Activated T-helper 2 cell treated with anti-CD3 and anti-CD28 coated beads, Interferon-gamma antibody, Interleukin-2, Interleukin-4, amounts not matched to agents 10 μg/mL and 5 μg/mL and 100 μg/mL, durations not matched to agents 14 hours and 24 hours and 36 hours (primary cell): ENCODE measurements around the gene SLC39A6. TPM values are rescaled to one million over a fixed set of nuclear protein-coding genes. Genes with fewer than 3 reads are reported as not detected.
"Not testable (repeated sequence)": the region's sequence is repeated elsewhere in the genome, so short reads cannot be mapped to it uniquely, and the experiment has no call there.

Experiments used
- DNase-seq: peaks from one replicate; pipeline ENCODE4 v3.0.0; 2021; ENCODE audit warnings: low spot score
- H3K27ac Mint-ChIP-seq: one replicate; pipeline ENCODE4 v1.8.0; 2021; ENCODE audit warnings: mixed read lengths
- H3K27me3 Mint-ChIP-seq: one replicate; pipeline ENCODE4 v1.8.0; 2021; ENCODE audit warnings: low read depth, mixed read lengths
- H3K36me3 Mint-ChIP-seq: one replicate; pipeline ENCODE4 v1.8.0; 2021; ENCODE audit warnings: low read depth, mixed read lengths
- H3K4me1 Mint-ChIP-seq: one replicate; pipeline ENCODE4 v1.8.0; 2021; ENCODE audit warnings: low read depth, mixed read lengths
- H3K4me3 Mint-ChIP-seq: one replicate; pipeline ENCODE4 v1.8.0; 2021; ENCODE audit warnings: low read depth, mild to moderate bottlenecking, moderate library complexity, mixed read lengths
- H3K9me3 Mint-ChIP-seq: one replicate; pipeline ENCODE4 v1.8.0; 2021; ENCODE audit warnings: mixed read lengths
- intact Hi-C: fragments of 100-400 bp; cut with micrococcal nuclease; formaldehyde crosslinking; loops from one replicate; pipeline ENCODE4 v1.15.1; 2023
- total RNA-seq: library from RNA; stranded (reverse); gene quantifications from 2 replicates; pipeline ENCODE4 v1.2.3, GENCODE V29; 2022

The SLC39A6 gene
- total RNA-seq, 1 donor from 2014 or later, result 41.7 TPM

GRCh38 chr18:36109737-36110136 is 19.4 kb downstream of the SLC39A6 start:
- Mint-ChIP-seq H3K36me3 (peaks cover 40% of the 10 kb centered on the region), H3K4me3 (no peak overlapping the region), H3K9me3 (no peaks in the 10 kb centered on the region), H3K27ac (no peak overlapping the region), H3K27me3 (no peaks in the 10 kb centered on the region), H3K4me1 (no peaks in the 10 kb centered on the region)
- no peak for DNase-seq
- intact Hi-C loops, result no loop called here

GRCh38 chr18:36108601-36109000 is 20.5 kb downstream of the SLC39A6 start:
- Mint-ChIP-seq H3K27ac (no peak overlapping the region), H3K27me3 (no peaks in the 10 kb centered on the region), H3K36me3 (peaks cover 29% of the 10 kb centered on the region), H3K4me1 (no peaks in the 10 kb centered on the region), H3K4me3 (no peak overlapping the region), H3K9me3 (no peaks in the 10 kb centered on the region)
- intact Hi-C loops, result no loop called here
- no peak for DNase-seq

GRCh38 chr18:36108196-36108595 is 20.9 kb downstream of the SLC39A6 start:
- no peaks in the 10 kb centered on the region for H3K4me1 Mint-ChIP-seq
- no peaks in the 10 kb centered on the region for H3K27me3 Mint-ChIP-seq
- intact Hi-C loops, result no loop called here
- H3K27ac Mint-ChIP-seq, result no peak overlapping the region
- no peaks in the 10 kb centered on the region for H3K9me3 Mint-ChIP-seq
- H3K36me3 Mint-ChIP-seq, result peaks cover 27% of the 10 kb centered on the region
- no peak for DNase-seq
- no peak overlapping the region for H3K4me3 Mint-ChIP-seq

GRCh38 chr18:36107477-36107876 is 21.7 kb downstream of the SLC39A6 start:
- no peaks in the 10 kb centered on the region for H3K9me3 Mint-ChIP-seq

GRCh38 chr18:36104749-36105148 is 24.4 kb downstream of the SLC39A6 start:
- DNase-seq, result no peak
- intact Hi-C loops, result no loop called here
- Mint-ChIP-seq H3K9me3 (no peaks in the 10 kb centered on the region), H3K27ac (no peak overlapping the region), H3K4me1 (no peaks in the 10 kb centered on the region), H3K27me3 (no peaks in the 10 kb centered on the region), H3K4me3 (no peak overlapping the region), H3K36me3 (peaks cover 4% of the 10 kb centered on the region)

More at GRCh38 chr18:36107477-36107876, 21.7 kb downstream of the SLC39A6 start:
- intact Hi-C loops, result no loop called here
- no peaks in the 10 kb centered on the region for H3K4me1 Mint-ChIP-seq
- H3K36me3 Mint-ChIP-seq, result peaks cover 22% of the 10 kb centered on the region
- H3K27me3 Mint-ChIP-seq, result no peaks in the 10 kb centered on the region
- no peak for DNase-seq
- H3K4me3 Mint-ChIP-seq, result no peak overlapping the region
- no peak overlapping the region for H3K27ac Mint-ChIP-seq

GRCh38 chr18:36101943-36102342 is 27.2 kb downstream of the SLC39A6 start:
- no peak for DNase-seq
- H3K9me3 Mint-ChIP-seq, result no peaks in the 10 kb centered on the region
- H3K27ac Mint-ChIP-seq, result no peak overlapping the region
- H3K4me1 Mint-ChIP-seq, result peaks cover 4% of the 10 kb centered on the region
- no peaks in the 10 kb centered on the region for H3K36me3 Mint-ChIP-seq
- H3K4me3 Mint-ChIP-seq, result no peak overlapping the region
- peaks cover 4% of the 10 kb centered on the region for H3K27me3 Mint-ChIP-seq
- intact Hi-C loops, result no loop called here

GRCh38 chr18:36099311-36099710 is 29.8 kb downstream of the SLC39A6 start:
- H3K9me3 Mint-ChIP-seq, result no peaks in the 10 kb centered on the region
- no peak for DNase-seq
- H3K4me3 Mint-ChIP-seq, result no peak overlapping the region
- H3K27me3 Mint-ChIP-seq, result peaks cover 13% of the 10 kb centered on the region
- intact Hi-C loops, result no loop called here
- H3K27ac Mint-ChIP-seq, result no peak overlapping the region
- peaks cover 4% of the 10 kb centered on the region for H3K4me1 Mint-ChIP-seq
- H3K36me3 Mint-ChIP-seq, result no peaks in the 10 kb centered on the region

GRCh38 chr18:36096955-36097354 is 32.2 kb downstream of the SLC39A6 start:
- Mint-ChIP-seq H3K27ac (no peak overlapping the region), H3K27me3 (peaks cover 20% of the 10 kb centered on the region), H3K4me3 (no peak overlapping the region), H3K9me3 (no peaks in the 10 kb centered on the region), H3K4me1 (peaks cover 10% of the 10 kb centered on the region), H3K36me3 (no peaks in the 10 kb centered on the region)
- DNase-seq, result no peak
- intact Hi-C loops, result loop anchor here (1.0 kb wide), 2 partner anchors 80 to 187 kb away; no protein-coding TSS in a partner anchor

GRCh38 chr18:36095936-36096519 is 33.1 kb downstream of the SLC39A6 start:
- H3K9me3 Mint-ChIP-seq, result no peaks in the 10 kb centered on the region
- H3K27me3 Mint-ChIP-seq, result peaks cover 24% of the 10 kb centered on the region
- no peaks in the 10 kb centered on the region for H3K36me3 Mint-ChIP-seq
- H3K4me1 Mint-ChIP-seq, result peaks cover 10% of the 10 kb centered on the region
- H3K4me3 Mint-ChIP-seq, result no peak overlapping the region
- intact Hi-C loops, result loop anchor here (1.0 kb wide), 2 partner anchors 79 to 188 kb away; no protein-coding TSS in a partner anchor
- no peak overlapping the region for H3K27ac Mint-ChIP-seq
- no peak for DNase-seq

- Mint-ChIP-seq H3K4me3 (no peak overlapping the region), H3K9me3 (no peaks in the 10 kb centered on the region), H3K36me3 (no peaks in the 10 kb centered on the region), H3K27me3 (peaks cover 28% of the 10 kb centered on the region), H3K4me1 (peaks cover 10% of the 10 kb centered on the region), H3K27ac (no peak overlapping the region)
- DNase-seq, result no peak
- intact Hi-C loops, result no loop called here
Measured at GRCh38 chr18:36094431-36094830, 34.7 kb downstream of the SLC39A6 start.

- H3K27ac Mint-ChIP-seq, H3K4me3 Mint-ChIP-seq, H3K36me3 Mint-ChIP-seq, H3K9me3 Mint-ChIP-seq, intact Hi-C loops, DNase-seq, H3K4me1 Mint-ChIP-seq: not testable (repeated sequence)
- H3K27me3 Mint-ChIP-seq, result peaks cover 31% of the 10 kb centered on the region
Measured at GRCh38 chr18:36092116-36092515, 37.0 kb downstream of the SLC39A6 start.

GRCh38 chr18:36089001-36089400 is 40.1 kb downstream of the SLC39A6 start:
- no peak overlapping the region for H3K4me3 Mint-ChIP-seq
- peaks cover 29% of the 10 kb centered on the region for H3K27me3 Mint-ChIP-seq
- H3K36me3 Mint-ChIP-seq, result no peaks in the 10 kb centered on the region
- no peak overlapping the region for H3K27ac Mint-ChIP-seq
- no peaks in the 10 kb centered on the region for H3K9me3 Mint-ChIP-seq
- no peak for DNase-seq
- intact Hi-C loops, result no loop called here
- H3K4me1 Mint-ChIP-seq, result peaks cover 9% of the 10 kb centered on the region

- H3K4me3 Mint-ChIP-seq, result no peak overlapping the region
- H3K36me3 Mint-ChIP-seq, result no peaks in the 10 kb centered on the region
Measured at GRCh38 chr18:36088256-36088655, 40.9 kb downstream of the SLC39A6 start.

GRCh38 chr18:36086186-36086585 is 43.0 kb downstream of the SLC39A6 start:
- H3K4me1 Mint-ChIP-seq, result peaks cover 15% of the 10 kb centered on the region
- peaks cover 29% of the 10 kb centered on the region for H3K27me3 Mint-ChIP-seq
- H3K4me3 Mint-ChIP-seq, result no peak overlapping the region
- H3K27ac Mint-ChIP-seq, result no peak overlapping the region
- peaks cover under 1% of the 10 kb centered on the region for H3K36me3 Mint-ChIP-seq
- DNase-seq, result no peak
- intact Hi-C loops, result no loop called here
- peaks cover 6% of the 10 kb centered on the region for H3K9me3 Mint-ChIP-seq

More at GRCh38 chr18:36088256-36088655, 40.9 kb downstream of the SLC39A6 start:
- peaks cover 28% of the 10 kb centered on the region for H3K27me3 Mint-ChIP-seq
- peaks cover 14% of the 10 kb centered on the region for H3K4me1 Mint-ChIP-seq
- intact Hi-C loops, result no loop called here
- no peaks in the 10 kb centered on the region for H3K9me3 Mint-ChIP-seq
- no peak overlapping the region for H3K27ac Mint-ChIP-seq
- DNase-seq, result no peak
